SIG-M5 (cell line): ENCODE measurements around the gene KCNK10.
"Not testable (repeated sequence)": the region's sequence is repeated elsewhere in the genome, so short reads cannot be mapped to it uniquely, and the experiment has no call there.

Source experiments
- DNase-seq: peaks from one replicate; lab custom pipeline; 2025; lab: John Stamatoyannopoulos, UW

KCNK10 gene

GRCh38 chr14:88269806-88270420 is 53.2 kb downstream of the KCNK10 start:
- no peak for DNase-seq

DNA sequence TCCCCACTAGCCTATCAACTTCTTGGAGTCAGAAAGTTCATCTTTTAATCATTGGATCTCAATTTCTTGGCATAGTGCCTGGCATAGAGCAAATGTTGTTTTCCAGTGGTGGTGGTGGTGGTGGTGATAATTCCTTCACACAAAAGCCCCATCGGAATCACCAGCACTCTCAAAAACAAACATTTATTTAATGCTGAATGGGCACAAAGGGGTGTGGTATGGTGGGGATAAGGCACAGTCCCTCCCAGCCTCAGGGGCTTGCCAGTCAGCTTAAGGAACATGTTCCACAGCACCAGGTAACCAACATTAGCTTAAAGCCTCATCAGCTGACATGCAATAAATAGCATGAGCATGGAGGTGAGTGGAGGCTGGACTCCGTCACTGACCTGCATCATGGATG is 56.6 kb downstream of the KCNK10 start:
- no peak for DNase-seq

GRCh38 chr14:88264116-88264515 is 59.0 kb downstream of the KCNK10 start:
- no peak for DNase-seq

GRCh38 chr14:88261302-88261701 is 61.8 kb downstream of the KCNK10 start:
- DNase-seq = not testable (repeated sequence)

- no peak for DNase-seq
Measured at GRCh38 chr14:88258021-88258420, 65.0 kb downstream of the KCNK10 start.

- DNase-seq = no peak
Measured at GRCh38 chr14:88256997-88257950, 65.8 kb downstream of the KCNK10 start.

GRCh38 chr14:88255798-88256197 is 67.3 kb downstream of the KCNK10 start:
- DNase-seq = no peak

GRCh38 chr14:88255196-88255595 is 67.9 kb downstream of the KCNK10 start:
- DNase-seq = no peak

GRCh38 chr14:88252498-88252897 is 70.6 kb downstream of the KCNK10 start:
- DNase-seq = no peak

- DNase-seq = no peak
Measured at GRCh38 chr14:88251650-88252049, 71.4 kb downstream of the KCNK10 start.

GRCh38 chr14:88249266-88249665 is 73.8 kb downstream of the KCNK10 start:
- no peak for DNase-seq

- DNase-seq = no peak
Measured at GRCh38 chr14:88248606-88249005, 74.5 kb downstream of the KCNK10 start.

DNA sequence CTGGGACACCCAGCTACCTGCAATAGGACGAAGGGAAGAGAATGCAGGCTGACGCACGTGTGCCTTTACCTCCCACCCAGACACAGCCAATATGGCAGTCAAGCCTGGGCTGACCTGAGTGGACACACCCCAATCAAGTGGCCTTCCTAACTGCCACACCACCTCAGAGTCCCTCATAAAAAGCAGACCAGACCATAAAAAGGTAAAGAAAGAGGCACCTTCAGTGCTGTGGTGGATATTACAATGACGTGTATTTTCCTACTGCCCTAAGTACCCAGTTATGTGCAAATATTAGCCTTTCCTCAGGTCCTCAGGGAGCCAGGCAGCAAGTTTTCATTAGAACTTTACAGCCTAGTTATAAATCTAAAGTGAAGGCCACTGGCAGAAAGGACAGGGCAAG is 75.8 kb downstream of the KCNK10 start:
- DNase-seq = no peak

GRCh38 chr14:88245321-88245720 is 77.7 kb downstream of the KCNK10 start:
- DNase-seq = no peak

DNA sequence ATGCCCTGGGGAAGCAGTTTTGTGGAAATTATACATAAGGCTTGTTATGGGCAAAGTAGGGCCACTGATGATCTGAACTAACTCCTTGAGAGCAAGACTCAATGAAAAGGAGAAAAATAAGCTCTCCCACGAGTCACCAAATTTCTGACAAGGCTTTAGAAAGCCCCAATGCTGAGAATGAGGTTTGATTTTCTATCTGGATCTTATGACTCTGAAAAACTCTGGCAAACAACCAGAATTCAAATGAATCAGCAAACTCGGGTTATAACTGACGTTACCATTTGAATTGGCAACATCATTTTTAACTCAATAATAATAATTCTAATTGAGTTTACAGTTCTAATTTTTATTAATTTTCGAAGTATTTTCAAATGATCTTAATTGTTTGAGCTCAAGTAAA is 79.1 kb downstream of the KCNK10 start:
- no peak for DNase-seq

- DNase-seq = no peak
Measured at GRCh38 chr14:88242446-88242845, 80.6 kb downstream of the KCNK10 start.

- DNase-seq = no peak
Measured at GRCh38 chr14:88241810-88242209, 81.3 kb downstream of the KCNK10 start.

DNA sequence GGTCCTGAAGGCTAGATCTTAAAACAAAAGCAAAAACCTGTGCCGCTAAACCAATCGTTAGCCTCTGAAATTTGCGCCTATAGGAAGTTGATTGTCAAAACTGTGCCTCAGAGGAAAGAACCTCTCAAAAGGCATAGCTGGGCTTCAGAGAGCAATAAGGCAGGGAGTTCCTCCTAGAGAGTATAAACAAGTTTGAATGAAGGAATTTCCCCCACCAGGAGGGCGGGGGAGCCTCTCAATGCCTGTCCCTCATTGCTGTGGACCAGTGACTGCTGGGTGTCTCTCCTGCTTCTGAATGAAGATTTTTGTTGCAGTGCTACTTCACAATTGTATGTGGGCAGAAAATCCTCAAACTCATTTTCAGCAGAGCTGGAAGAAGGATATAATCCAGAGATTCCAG is 88.6 kb downstream of the KCNK10 start:
- DNase-seq = no peak

GRCh38 chr14:88233915-88234314 is 89.2 kb downstream of the KCNK10 start:
- no peak for DNase-seq

DNA sequence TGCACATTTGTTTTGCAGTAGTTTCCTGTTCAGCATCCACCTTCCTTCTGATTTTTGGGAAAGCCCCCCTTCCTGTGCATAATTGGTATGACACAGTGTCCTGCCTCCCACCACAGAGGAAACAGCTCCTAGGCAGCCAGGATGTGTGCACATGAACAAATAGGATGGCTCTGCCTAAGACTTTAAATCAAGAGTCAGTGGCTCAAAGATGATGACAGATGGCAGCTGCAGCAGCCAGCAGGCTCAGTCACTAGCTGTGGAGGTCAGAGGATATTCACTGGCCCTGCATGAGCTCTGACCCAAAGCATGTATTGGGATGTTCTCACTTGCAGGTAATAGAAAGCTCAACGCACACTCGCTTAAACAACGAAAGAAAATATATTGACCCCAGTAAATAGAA is 90.3 kb downstream of the KCNK10 start:
- no peak for DNase-seq

- no peak for DNase-seq
Measured at GRCh38 chr14:88231603-88232002, 91.5 kb downstream of the KCNK10 start.

- DNase-seq = no peak
Measured at GRCh38 chr14:88229428-88229827, 93.6 kb downstream of the KCNK10 start.

DNA sequence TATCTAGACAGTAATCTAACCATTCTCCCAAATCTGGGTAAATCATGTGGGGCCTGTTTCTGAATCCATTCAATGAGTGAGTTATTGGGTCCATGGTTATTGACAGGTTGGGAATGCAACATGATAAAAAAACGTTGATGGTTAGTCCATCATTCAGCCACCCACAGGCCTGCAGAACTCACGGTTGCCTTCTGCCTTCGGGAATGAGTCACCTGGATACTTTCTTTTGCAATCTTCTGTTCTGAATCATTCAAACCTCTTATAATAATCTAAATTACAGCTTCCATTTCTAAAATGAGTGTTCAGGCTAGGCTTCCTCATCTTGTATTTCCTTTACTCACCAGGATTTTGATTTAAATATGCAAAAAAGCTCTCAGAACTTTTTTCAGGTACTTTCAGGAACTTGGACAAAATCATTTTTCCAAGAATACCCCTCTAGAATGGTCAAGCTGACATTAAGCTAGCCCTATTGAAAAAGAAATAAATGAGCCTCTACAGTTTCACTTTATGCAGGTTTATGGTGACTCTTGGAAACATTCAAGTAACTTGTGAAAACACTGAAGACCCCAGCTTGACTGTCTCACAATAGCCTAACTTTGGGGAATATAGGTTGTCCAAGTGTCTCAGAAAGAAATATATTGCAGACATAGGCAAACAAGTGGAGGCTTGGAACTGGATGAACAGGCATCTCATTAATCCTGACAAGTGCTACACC is 94.4 kb downstream of the KCNK10 start:
- DNase-seq = no peak
